ENCODE results near the gene PPP4C.
A peak's percentile ranks its signal among the peaks of the same experiment; 100 is the strongest.
"Not testable (repeated sequence)": the region's sequence is repeated elsewhere in the genome, so short reads cannot be mapped to it uniquely, and the experiment has no call there.

Gene PPP4C

DNA sequence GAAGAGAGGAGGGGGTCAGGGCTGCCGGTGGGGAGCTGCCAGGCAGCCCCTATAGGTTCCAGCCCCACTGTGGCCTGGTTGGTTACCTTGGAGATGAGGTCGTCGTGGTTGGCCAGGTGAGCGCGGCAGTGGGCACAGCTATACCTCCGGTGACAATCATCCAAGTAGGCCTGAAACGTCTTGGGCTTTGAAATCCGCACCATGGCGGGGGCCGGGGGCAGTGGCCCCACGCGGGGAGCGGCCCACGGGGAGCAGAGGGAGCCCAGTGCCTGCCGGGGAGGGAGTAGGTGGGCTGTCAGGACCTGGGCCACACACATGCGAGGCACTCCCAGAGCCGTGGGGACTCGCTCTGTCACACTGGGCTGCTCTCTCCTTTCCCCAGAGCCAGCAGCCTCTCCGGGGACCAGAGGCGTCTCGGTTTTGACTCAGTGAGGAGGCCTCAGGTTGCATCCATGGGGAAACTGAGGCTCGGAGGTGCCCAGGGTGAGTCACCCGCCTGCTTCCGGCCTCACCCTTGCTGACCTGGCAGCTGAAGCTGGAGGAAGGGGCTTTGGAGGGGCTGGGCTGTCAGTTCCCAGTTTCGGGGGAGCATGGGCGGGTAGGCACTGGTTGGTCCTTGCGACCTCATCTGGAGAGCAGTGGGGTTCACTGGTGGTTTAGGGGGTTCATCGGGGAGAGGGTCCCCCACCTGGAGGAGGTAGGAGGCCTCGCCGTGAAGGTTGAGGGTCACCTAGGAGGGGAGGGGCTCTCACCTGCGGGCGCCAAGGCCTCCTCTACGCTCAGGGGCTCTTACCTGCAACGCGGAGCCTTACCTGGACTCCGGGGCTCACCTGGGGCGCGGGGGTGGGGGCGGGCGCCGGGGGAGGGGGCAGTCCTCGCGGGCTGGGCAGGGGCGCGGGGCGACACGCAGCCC is 19.6 kb downstream of the PPP4C start:
- FAIRE-seq, result no peak
- no peak for DNase-seq (ENCODE audit: insufficient read length, low spot score)

DNA sequence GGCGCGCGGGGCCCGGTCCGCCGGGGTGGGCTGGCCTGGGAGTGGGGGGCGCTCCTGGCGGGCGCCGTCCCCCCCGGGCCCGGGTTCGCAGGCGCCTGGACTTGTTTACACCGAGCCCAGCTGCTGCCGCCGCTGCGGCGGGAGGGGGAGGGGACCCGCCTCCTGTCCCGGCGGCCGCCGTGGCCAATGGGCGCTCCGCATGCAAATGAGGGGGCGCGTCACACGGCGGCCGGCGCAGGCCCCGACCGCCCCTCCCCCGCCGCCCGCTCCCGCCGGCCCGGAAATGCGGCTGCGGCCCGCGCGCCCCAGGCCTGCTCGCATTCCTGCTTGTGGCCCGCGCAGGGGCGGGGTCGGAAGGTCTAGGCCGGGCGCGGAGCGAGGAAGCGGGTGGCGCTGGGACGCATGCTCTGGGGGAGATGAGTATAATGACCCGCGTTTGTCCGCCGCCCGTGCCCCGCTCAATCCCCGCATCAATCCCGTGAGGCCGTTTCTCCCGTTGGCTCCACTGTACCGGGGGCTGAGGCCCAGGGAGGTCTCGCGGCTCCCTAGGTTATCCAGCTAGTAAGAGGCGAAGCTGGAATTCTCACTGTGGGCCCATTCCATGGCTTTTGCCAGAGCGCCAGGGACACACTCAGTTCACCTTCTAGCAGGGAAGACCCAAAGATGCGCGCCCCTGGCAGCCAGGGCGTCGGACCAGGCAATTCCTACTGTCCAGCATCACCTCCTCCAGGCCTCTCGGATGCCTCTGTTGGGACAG is 20.5 kb downstream of the PPP4C start, which contains the start of gene YPEL3:
Gene YPEL3, minus strand, starts transcription at position 109 of the 757 bp plus-strand sequence. CDS start 731 bp downstream, outside the sequence.
- FAIRE-seq, result no peak
- DNase-seq (ENCODE audit: insufficient read length, low spot score), result peak; percentile 66

DNA sequence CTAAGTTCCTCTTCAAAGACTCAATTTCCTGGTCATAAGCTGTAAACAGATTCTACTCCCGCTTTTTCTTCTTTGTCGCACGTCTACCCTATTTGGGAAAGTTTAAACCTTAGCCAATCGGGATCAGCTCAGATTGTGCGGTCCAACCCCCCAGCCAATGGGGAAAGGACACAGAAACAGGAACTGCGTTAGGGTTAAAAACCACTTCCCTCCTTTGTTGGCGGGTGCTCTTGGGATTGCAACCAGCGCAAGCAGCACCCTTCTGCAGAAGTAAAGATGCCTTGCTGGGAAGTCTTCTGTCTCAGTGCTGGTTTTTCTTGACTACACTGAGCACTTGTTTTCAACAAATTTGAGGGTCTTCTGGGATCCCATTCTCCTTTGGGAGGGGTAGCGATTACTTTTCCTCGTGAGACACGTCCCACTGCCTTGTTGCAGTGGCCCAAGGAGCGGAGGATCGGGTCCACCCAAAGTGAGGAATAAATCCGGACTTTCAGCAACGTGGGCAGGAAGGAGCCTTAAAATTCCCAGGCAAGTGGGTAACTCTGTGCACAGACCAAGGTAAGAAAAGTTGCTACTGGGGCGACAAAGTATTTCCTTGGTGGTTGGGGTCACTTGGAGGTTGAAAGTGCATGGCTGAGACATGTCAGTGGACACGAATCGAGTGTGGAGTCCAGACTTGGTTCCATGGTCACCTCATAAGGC is 21.2 kb downstream of the PPP4C start:
- FAIRE-seq, result no peak
- DNase-seq (ENCODE audit: insufficient read length, low spot score), result no peak

DNA sequence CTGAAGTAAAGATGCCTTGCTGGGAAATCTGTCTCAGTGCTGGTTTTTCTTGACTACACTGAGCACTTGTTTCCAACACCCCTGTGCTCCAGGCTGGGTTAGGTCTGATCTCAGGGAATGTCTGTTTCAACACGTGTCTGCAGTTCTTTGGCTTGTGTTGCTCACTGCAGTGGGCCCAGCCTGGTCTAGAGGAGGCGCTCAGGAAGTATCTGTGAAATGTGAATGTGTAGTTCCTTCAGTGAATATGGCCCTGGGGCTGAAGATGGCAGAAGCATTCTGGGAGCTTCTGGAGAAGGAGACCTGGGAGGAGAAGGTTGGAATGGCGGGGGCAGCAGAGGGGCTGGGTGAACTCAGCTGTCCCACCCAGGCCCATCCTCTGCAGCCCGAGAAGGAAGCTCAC is 28.3 kb downstream of the PPP4C start:
- DNase-seq (ENCODE audit: insufficient read length, low spot score) (no peak), FAIRE-seq (no peak)

DNA sequence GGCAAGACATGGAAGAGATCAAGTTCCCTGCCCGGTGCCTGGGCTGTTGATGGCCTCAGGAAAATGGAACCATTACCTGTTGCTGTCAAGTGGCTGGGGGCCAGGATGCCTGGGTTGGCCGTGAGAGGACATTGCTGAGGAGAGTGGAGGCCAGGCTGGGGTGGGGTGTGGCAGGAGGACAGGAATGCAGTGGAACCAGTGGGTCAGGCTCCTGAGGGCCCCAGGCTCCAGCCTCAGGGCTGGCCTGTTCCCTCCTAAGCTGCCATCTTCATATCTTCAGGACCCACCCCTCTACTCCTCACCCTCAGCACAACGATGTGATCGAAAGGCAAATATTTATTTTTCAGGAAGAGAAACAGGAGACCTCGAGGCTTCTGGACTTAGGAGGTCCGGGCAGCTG is 28.7 kb downstream of the PPP4C start:
- FAIRE-seq (no peak), DNase-seq (ENCODE audit: insufficient read length, low spot score) (no peak)

GRCh38 chr16:30108059-30108850 is 32.5 kb downstream of the PPP4C start:
- FAIRE-seq, result no peak
- DNase-seq (ENCODE audit: insufficient read length, low spot score), result no peak

GRCh38 chr16:30110661-30111060 is 34.9 kb downstream of the PPP4C start:
- no peak for DNase-seq (ENCODE audit: insufficient read length, low spot score)
- FAIRE-seq, result no peak

GRCh38 chr16:30112197-30113030 is 36.6 kb downstream of the PPP4C start:
- DNase-seq (ENCODE audit: insufficient read length, low spot score) (peak; percentile 53), FAIRE-seq (no peak)

DNA sequence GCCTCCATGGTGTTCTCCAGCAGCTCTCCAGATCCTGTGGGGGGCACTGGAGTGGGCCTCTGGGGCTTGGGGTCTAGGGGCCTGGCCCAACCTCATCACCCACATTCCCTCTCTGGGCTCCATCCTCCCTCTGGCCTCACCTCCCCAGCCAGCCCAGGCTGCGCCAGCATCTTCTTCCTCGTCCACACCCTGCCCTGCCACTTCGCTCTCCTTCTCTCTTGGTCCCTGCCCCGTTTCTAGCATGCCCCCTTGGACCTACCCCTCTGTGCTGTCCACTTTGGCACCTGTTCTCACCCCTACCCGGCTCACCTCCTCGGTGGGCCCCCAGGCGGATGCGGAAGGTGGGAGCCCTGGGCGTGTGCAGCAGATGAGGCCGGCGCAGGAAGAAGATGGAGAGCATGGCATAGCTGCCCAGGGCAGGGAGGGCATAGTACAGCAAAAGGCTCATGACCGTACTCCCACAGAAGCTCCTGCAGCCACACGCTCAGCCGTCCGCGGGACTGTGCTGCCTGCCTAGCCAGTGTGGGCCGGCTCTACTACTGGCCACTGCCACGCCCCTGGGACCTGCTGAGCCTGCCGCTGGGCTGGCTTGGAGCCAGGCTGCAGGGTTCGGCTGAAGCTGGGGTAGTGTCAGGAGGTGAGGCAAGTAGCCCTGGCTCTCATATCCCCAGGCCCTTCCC is 37.4 kb downstream of the PPP4C start, which contains the start of gene GDPD3:
Gene GDPD3, minus strand, starts transcription at position 507 of the 680 bp plus-strand sequence. Its CDS starts 59 bp downstream, at position 448.
- no peak for FAIRE-seq

DNA sequence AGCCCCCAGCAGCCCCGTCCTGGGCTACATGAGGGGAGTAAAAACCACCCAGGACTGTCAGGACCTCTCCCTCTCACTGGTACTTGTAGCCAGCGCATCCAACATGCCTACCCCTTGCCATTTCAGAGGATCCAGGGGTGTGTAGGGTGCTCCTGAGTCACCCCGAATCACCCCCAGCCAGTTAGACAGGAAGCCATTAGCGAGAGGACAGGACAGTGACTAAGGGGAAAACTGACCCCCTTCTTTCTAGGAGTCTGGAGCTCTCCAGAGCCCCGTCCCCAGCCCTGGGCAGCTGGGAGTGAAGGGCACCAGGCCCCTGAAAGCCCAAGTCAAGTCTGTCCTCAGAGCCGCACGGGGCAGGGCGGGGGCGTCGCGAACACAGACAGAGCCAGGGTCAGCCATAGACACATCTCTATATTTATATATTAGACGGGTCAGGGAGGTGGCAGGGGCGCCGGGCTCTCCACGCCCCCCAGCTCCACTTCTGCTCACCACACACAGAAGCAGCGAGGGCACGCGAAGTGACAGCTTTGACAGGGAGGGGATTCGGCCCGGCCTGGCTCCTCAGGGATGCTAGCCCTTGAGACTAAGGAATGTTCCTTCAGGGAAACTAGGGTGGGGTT is 38.0 kb downstream of the PPP4C start:
- DNase-seq (ENCODE audit: insufficient read length, low spot score) (no peak), FAIRE-seq (no peak)

More for the DNA sequence above, 37.4 kb downstream of the PPP4C start, which contains the start of gene GDPD3:
- no peak for DNase-seq (ENCODE audit: insufficient read length, low spot score)

GRCh38 chr16:30114411-30114810 is 38.6 kb downstream of the PPP4C start:
- FAIRE-seq (no peak), DNase-seq (ENCODE audit: insufficient read length, low spot score) (no peak)

- FAIRE-seq; DNase-seq (ENCODE audit: insufficient read length, low spot score): not testable (repeated sequence)
Observed at GRCh38 chr16:30114833-30115232, 39.0 kb downstream of the PPP4C start.

- FAIRE-seq, result no peak
- DNase-seq (ENCODE audit: insufficient read length, low spot score), result no peak
Observed at GRCh38 chr16:30115238-30115637, 39.4 kb downstream of the PPP4C start.

GRCh38 chr16:30116291-30117207 is 40.8 kb downstream of the PPP4C start:
- FAIRE-seq, result no peak
- no peak for DNase-seq (ENCODE audit: insufficient read length, low spot score)

DNA sequence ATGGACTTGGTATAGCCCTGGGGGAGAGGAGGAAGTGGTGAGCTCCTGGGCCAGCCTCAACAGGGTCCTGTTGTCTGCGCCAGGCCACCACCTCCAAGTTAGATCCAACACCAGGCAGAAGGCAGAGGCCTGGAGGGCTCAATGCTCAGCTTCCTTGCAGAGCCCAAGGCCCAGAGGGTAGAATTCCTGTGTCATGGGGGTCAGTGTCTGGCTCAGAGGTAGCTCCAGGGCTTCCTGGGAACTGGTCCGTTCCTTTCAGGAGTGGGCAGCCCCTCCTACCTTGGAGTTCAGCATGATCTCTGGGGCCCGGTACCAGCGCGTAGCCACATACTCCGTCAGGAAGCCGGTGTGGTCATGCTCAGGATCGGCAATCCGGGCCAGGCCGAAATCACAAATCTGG is 42.0 kb downstream of the PPP4C start:
- no peak for FAIRE-seq

DNA sequence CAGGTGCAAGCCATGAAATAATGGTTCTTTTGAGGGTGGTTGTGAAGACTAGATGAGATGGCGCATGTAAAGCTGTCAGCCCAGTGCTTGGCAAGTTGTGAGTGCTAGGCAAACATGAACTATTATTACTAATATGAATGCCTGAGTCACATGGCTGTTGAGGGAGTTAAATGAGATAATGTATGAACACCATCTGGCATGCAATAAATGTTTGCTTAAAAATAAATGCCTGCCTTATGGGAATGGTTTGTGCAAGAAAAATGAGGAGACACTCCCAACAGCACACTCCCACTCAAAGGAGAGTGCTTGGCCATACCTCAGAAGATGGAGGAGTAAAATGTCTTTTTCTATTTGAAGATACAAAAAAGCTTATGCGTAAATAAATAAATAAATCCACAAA is 43.6 kb downstream of the PPP4C start:
- FAIRE-seq, result no peak
- DNase-seq (ENCODE audit: insufficient read length, low spot score), result no peak

More for the DNA sequence above, 42.0 kb downstream of the PPP4C start:
- DNase-seq (ENCODE audit: insufficient read length, low spot score), result no peak
